K562 (cell line): ENCODE measurements around the gene UQCC5. TPM values are rescaled to one million over a fixed set of nuclear protein-coding genes. Genes with fewer than 3 reads are reported as not detected.

Experiments used
- BRD4 ChIP-seq: fragments of 200-600 bp; sonication (generic); IDR thresholded peaks from 2 replicates; pipeline ENCODE4 v1.6.1; 2017; ENCODE audit warnings: inconsistent platforms
- DNMT1 ChIP-seq: fragments of 450-650 bp; IDR thresholded peaks from 2 replicates; pipeline ENCODE4 v1.6.1; 2016; ENCODE audit warnings: antibody characterized with exemption, mild to moderate bottlenecking
- ELF2 ChIP-seq: fragments of 250-450 bp; sonication (Bioruptor Pico); IDR thresholded peaks from 2 replicates; pipeline ENCODE4 v1.5.0; 2021; ENCODE audit warnings: mild to moderate bottlenecking
- FOS ChIP-seq: IDR thresholded peaks from 3 replicates; pipeline ENCODE4 v1.6.1; 2011; ENCODE audit not compliant: insufficient read length; ENCODE audit errors: extremely low read depth
- HMGN3 ChIP-seq: IDR thresholded peaks from 2 replicates; pipeline ENCODE4 v1.6.1; 2011; ENCODE audit warnings: borderline replicate concordance, low read depth, mild to moderate bottlenecking, mixed read lengths, low read length; ENCODE audit not compliant: insufficient read length; ENCODE audit errors: extremely low read depth
- ILK ChIP-seq: fragments of 450-650 bp; IDR thresholded peaks from 2 replicates; pipeline ENCODE4 v1.6.1; 2016; ENCODE audit warnings: missing genetic modification characterization, low read depth, mild to moderate bottlenecking, missing compliant biosample characterization, moderate library complexity, borderline replicate concordance
- KHSRP ChIP-seq: fragments of 450-650 bp; IDR thresholded peaks from 2 replicates; pipeline ENCODE4 v1.6.1; 2017
- MAFG ChIP-seq: fragments of 450-650 bp; conservative IDR thresholded peaks from 2 replicates; pipeline ENCODE4 v1.6.1; 2016; ENCODE audit warnings: missing genetic modification characterization, missing compliant biosample characterization
- MCM7 ChIP-seq, 2 experiments: fragments of 450-650 bp; IDR thresholded peaks; 2 replicates each; pipeline ENCODE4 v1.6.1; 2016 to 2018
- MTF1 ChIP-seq: fragments of 250-450 bp; sonication (Bioruptor Pico); IDR thresholded peaks from 2 replicates; pipeline ENCODE4 v1.9.0; 2021; ENCODE audit warnings: moderate library complexity, mild to moderate bottlenecking, inconsistent platforms, borderline replicate concordance
- NCOA1 ChIP-seq: fragments of 450-650 bp; IDR thresholded peaks from 2 replicates; pipeline ENCODE4 v1.6.1; 2016; ENCODE audit warnings: low read depth
- NFIC ChIP-seq: fragments of 450-650 bp; IDR thresholded peaks from 2 replicates; pipeline ENCODE4 v1.6.1; 2017; ENCODE audit warnings: mild to moderate bottlenecking, inconsistent platforms
- NFYB ChIP-seq: IDR thresholded peaks from 2 replicates; pipeline ENCODE4 v1.6.1; 2011; ENCODE audit warnings: mild to moderate bottlenecking, moderate library complexity; ENCODE audit not compliant: insufficient read length; ENCODE audit errors: extremely low read depth
- TCFL5 ChIP-seq: fragments of 250-450 bp; sonication (Bioruptor Pico); conservative IDR thresholded peaks from 2 replicates; pipeline ENCODE4 v1.6.1; 2021; ENCODE audit warnings: mild to moderate bottlenecking, moderate library complexity, matching md5 sums
- ZEB2 ChIP-seq: fragments of 450-650 bp; IDR thresholded peaks from 2 replicates; pipeline ENCODE4 v1.6.1; 2016
- polyA plus RNA-seq, 8 experiments: library from polyadenylated mRNA; depleted of rRNA in 4 of 8; stranded (reverse) in 5 of 8; unstranded in 3 of 8; fragments of >200 nt; fragmentation: Nextera tagmentation in 2 of 8; fragmentation: Illumina TruSeq in 1 of 8; extraction: Ambion mirVana in 2 of 8; extraction: Trizol in 1 of 8; gene quantifications; 2 replicates each; pipeline versions ENCODE4 v1.2.1 to v1.2.3, GENCODE V29; 2011 to 2014; ENCODE audit warnings: inconsistent platforms in 1 of 8, missing spikeins in 1 of 8
- total RNA-seq, 7 experiments: library from RNA; depleted of rRNA in 6 of 7; stranded (reverse); fragments of >200 nt in 6 of 7; fragmentation: Illumina TruSeq in 2 of 7; extraction: Trizol in 2 of 7; gene quantifications; 2 replicates each; pipeline versions ENCODE4 v1.2.1 to v1.2.3, GENCODE V29; 2011 to 2021; ENCODE audit warnings: low replicate concordance in 1 of 7
- TF ChIP-seq, protein P1 (sequence below): fragments of 250-450 bp; sonication (Bioruptor Pico); IDR thresholded peaks from 2 replicates; pipeline ENCODE4 v1.5.1; 2021; ENCODE audit warnings: mild to moderate bottlenecking
- TF ChIP-seq, protein P2 (sequence below): sonication (generic); formaldehyde crosslinking; IDR thresholded peaks from 2 replicates; pipeline ENCODE4 v1.8.1; 2023; ENCODE audit warnings: mild to moderate bottlenecking, missing genetic modification reagents
- TF ChIP-seq, protein P3 (sequence below): fragments of 250-450 bp; sonication (Bioruptor Pico); IDR thresholded peaks from 2 replicates; pipeline ENCODE4 v1.4.0; 2020; ENCODE audit warnings: mild to moderate bottlenecking
- TF ChIP-seq, protein P4 (sequence below): fragments of 250-450 bp; sonication (Bioruptor Pico); IDR thresholded peaks from 2 replicates; pipeline ENCODE4 v1.4.0; 2020; ENCODE audit warnings: mild to moderate bottlenecking, moderate library complexity
- TF ChIP-seq, protein P5 (sequence below): sonication (generic); IDR thresholded peaks from 2 replicates; pipeline ENCODE4 v1.6.1; 2016

Gene UQCC5
- total and polyA plus RNA-seq, 9 of the 15 experiments (the other 6 are each of a cell fraction or from before 2014, with no cell fraction given): 10.2 to 55.4 (median 33.8) TPM

DNA sequence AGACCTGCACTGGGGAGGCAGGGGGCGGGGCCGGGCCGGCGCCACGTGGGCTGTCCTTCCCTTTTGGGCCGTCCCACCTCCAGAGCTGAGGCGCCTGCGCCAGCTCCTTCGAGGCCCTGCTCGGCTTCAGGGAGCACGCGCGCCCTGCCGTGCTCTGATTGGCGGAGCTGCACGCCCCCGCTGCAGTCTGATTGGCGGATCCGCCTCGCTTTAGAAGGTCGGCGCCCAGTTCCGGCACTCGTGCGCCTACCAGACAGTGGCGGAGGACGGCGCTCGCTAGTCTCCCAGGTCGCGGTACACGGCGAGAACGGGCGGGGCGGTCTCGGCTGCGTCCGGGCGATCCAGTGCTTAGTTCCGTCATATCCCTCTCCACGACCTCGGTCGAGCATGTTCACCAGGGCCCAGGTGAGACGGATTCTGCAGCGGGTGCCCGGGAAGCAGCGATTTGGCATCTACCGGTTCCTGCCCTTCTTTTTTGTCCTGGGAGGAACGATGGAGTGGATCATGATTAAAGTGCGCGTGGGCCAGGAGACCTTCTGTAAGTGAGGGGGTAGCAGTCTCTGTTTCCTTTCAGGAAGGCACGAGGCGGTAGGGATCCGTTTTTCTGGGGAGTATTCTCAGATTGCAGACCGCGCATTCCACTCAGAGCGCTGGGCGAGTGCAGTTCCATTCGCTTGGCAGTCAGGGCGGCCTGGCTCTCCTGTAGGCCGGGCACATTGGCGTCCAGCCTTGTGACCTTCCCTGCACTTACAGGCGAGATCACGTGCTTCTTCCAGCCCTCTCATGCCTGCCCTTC is at the start of gene UQCC5 (continued):
- TF ChIP-seq, protein P1, sequence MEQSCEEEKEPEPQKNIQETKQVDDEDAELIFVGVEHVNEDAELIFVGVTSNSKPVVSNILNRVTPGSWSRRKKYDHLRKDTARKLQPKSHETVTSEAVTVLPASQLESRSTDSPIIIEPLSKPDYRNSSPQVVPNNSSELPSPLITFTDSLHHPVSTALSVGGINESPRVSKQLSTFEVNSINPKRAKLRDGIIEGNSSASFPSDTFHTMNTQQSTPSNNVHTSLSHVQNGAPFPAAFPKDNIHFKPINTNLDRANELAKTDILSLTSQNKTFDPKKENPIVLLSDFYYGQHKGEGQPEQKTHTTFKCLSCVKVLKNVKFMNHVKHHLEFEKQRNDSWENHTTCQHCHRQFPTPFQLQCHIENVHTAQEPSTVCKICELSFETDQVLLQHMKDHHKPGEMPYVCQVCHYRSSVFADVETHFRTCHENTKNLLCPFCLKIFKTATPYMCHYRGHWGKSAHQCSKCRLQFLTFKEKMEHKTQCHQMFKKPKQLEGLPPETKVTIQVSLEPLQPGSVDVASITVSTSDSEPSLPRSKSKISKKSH: no peak
- TF ChIP-seq ELF2 (CRISPR knock-in tag) (no peak), MAFG (no peak), FOS (peak; percentile 88), NFIC (peak; percentile 38; the same call in 1 of the 2 replicates), MCM7 (IDR thresholded peaks at IDR 0.05) (no peak), MTF1 (CRISPR knock-in tag) (no peak), NCOA1 (no peak), TCFL5 (CRISPR knock-in tag) (no peak), KHSRP (no peak), NFYB (peak; percentile 94), ILK (tag) (no peak), ZEB2 (no peak), DNMT1 (no peak), HMGN3 (peak; percentile 61), BRD4 (no peak)
- TF ChIP-seq, protein P2, sequence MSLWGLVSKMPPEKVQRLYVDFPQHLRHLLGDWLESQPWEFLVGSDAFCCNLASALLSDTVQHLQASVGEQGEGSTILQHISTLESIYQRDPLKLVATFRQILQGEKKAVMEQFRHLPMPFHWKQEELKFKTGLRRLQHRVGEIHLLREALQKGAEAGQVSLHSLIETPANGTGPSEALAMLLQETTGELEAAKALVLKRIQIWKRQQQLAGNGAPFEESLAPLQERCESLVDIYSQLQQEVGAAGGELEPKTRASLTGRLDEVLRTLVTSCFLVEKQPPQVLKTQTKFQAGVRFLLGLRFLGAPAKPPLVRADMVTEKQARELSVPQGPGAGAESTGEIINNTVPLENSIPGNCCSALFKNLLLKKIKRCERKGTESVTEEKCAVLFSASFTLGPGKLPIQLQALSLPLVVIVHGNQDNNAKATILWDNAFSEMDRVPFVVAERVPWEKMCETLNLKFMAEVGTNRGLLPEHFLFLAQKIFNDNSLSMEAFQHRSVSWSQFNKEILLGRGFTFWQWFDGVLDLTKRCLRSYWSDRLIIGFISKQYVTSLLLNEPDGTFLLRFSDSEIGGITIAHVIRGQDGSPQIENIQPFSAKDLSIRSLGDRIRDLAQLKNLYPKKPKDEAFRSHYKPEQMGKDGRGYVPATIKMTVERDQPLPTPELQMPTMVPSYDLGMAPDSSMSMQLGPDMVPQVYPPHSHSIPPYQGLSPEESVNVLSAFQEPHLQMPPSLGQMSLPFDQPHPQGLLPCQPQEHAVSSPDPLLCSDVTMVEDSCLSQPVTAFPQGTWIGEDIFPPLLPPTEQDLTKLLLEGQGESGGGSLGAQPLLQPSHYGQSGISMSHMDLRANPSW: no peak
- TF ChIP-seq, protein P3, sequence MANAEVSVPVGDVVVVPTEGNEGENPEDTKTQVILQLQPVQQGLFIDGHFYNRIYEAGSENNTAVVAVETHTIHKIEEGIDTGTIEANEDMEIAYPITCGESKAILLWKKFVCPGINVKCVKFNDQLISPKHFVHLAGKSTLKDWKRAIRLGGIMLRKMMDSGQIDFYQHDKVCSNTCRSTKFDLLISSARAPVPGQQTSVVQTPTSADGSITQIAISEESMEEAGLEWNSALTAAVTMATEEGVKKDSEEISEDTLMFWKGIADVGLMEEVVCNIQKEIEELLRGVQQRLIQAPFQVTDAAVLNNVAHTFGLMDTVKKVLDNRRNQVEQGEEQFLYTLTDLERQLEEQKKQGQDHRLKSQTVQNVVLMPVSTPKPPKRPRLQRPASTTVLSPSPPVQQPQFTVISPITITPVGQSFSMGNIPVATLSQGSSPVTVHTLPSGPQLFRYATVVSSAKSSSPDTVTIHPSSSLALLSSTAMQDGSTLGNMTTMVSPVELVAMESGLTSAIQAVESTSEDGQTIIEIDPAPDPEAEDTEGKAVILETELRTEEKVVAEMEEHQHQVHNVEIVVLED: no peak
- TF ChIP-seq, protein P4, sequence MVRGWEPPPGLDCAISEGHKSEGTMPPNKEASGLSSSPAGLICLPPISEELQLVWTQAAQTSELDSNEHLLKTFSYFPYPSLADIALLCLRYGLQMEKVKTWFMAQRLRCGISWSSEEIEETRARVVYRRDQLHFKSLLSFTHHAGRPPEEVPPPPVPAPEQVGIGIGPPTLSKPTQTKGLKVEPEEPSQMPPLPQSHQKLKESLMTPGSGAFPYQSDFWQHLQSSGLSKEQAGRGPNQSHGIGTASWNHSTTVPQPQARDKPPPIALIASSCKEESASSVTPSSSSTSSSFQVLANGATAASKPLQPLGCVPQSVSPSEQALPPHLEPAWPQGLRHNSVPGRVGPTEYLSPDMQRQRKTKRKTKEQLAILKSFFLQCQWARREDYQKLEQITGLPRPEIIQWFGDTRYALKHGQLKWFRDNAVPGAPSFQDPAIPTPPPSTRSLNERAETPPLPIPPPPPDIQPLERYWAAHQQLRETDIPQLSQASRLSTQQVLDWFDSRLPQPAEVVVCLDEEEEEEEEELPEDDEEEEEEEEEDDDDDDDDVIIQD (CRISPR knock-in tag): no peak
- TF ChIP-seq, protein P5, sequence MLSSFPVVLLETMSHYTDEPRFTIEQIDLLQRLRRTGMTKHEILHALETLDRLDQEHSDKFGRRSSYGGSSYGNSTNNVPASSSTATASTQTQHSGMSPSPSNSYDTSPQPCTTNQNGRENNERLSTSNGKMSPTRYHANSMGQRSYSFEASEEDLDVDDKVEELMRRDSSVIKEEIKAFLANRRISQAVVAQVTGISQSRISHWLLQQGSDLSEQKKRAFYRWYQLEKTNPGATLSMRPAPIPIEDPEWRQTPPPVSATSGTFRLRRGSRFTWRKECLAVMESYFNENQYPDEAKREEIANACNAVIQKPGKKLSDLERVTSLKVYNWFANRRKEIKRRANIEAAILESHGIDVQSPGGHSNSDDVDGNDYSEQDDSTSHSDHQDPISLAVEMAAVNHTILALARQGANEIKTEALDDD: no peak
